AG04449 (cell line): ENCODE measurements around the gene YIF1A.

Experiments
- CTCF ChIA-PET: fragments of 350-600 bp; formaldehyde crosslinking; extraction: SDS; loops from one replicate; lab custom pipeline; 2021; ENCODE audit warnings: antibody characterized with exemption; lab: Yijun Ruan, JAX
- POLR2A ChIA-PET: fragments of 400-600, 350-600 bp; formaldehyde crosslinking; extraction: SDS; loops from one replicate; lab custom pipeline; 2020; ENCODE audit warnings: antibody characterized with exemption, inconsistent platforms; lab: Yijun Ruan, JAX
- DNase-seq: peaks from one replicate; pipeline ENCODE4 v3.0.0-alpha.2; 2010; ENCODE audit warnings: low read depth, low spot score
- H3K4me3 ChIP-seq: 2 replicates; pipeline ENCODE4 v1.5.1; 2011; ENCODE audit warnings: low read depth, mild to moderate bottlenecking, control low read depth, low read length
- TF ChIP-seq, protein P1 (sequence below): IDR thresholded peaks from one replicate; pipeline ENCODE4 v1.5.1; 2011; ENCODE audit warnings: mild to moderate bottlenecking, moderate library complexity, low read length, control low read depth, inconsistent platforms; ENCODE audit not compliant: insufficient read depth; ENCODE audit errors: missing control alignments

YIF1A gene

DNA sequence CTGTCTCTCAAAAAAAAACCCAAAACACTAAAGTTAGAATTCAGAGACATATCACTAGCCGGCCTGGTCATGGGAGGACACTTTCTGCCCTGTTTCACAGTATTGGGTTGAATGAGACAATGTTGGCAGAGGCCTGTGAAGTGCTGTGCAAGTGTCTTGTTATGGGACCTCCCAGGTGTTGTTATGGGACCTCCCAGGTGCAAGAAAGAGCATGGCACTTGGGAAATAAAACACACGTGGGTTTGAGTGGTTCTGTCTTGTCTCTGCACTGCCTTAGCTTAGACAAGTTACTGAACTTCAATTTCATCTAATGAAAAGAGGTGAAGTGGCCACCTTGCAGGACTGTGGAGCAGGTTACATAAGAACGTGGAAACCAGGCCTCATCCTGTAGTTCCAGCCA, 49.4 kb downstream of the YIF1A start:
- ChIA-PET POLR2A (no interaction called here), CTCF (interaction anchor here (0.9 to 10.2 kb wide), 3 partner anchors 18 to 171 kb away, joined by 3 to 130 read pairs (median 4); no protein-coding TSS in a partner anchor)
- TF ChIP-seq, protein P1, sequence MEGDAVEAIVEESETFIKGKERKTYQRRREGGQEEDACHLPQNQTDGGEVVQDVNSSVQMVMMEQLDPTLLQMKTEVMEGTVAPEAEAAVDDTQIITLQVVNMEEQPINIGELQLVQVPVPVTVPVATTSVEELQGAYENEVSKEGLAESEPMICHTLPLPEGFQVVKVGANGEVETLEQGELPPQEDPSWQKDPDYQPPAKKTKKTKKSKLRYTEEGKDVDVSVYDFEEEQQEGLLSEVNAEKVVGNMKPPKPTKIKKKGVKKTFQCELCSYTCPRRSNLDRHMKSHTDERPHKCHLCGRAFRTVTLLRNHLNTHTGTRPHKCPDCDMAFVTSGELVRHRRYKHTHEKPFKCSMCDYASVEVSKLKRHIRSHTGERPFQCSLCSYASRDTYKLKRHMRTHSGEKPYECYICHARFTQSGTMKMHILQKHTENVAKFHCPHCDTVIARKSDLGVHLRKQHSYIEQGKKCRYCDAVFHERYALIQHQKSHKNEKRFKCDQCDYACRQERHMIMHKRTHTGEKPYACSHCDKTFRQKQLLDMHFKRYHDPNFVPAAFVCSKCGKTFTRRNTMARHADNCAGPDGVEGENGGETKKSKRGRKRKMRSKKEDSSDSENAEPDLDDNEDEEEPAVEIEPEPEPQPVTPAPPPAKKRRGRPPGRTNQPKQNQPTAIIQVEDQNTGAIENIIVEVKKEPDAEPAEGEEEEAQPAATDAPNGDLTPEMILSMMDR, result no peak
- no peak for DNase-seq
- H3K4me3 ChIP-seq, result no peak overlapping the region

DNA sequence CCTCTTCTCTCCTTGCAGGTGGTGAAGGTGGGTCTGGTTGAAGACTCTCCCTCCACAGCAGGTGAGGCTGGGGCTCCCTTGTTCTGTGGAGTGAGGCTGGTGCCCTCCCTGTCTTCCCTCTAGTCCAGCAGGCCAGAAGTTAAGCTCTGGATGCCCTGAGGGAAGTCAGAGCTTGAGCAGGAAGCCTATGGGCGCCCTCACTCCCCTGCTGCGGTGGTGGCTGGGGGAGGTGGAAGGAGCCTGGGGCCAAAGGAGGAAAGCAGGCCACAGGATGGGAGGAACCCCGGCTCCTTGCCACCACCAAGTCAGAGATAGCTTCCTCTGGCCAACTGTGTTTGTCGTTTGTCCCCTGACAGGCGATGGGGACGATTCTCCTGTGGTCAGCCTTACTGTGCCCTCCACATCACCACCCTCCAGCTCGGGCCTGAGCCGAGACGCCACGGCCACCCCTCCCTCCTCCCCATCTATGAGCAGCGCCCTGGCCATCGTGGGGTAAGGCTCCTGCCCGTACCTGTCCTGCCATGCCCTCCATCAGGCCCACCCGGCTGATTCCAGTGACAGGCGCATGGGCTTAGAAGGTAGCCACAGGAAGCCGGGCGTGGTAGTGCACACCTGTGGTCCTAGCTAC, 50.0 kb downstream of the YIF1A start:
- ChIA-PET POLR2A (interaction anchor here (0.6 kb wide), 1 partner anchor 112 kb away, joined by 3 read pairs; no protein-coding TSS in a partner anchor), CTCF (interaction anchor here (0.9 to 10.2 kb wide), 6 partner anchors 11 to 171 kb away, joined by 3 to 130 read pairs (median 4); no protein-coding TSS in a partner anchor)
- no peak for DNase-seq
- H3K4me3 ChIP-seq, result no peak overlapping the region
- TF ChIP-seq, protein P1, result no peak

DNA sequence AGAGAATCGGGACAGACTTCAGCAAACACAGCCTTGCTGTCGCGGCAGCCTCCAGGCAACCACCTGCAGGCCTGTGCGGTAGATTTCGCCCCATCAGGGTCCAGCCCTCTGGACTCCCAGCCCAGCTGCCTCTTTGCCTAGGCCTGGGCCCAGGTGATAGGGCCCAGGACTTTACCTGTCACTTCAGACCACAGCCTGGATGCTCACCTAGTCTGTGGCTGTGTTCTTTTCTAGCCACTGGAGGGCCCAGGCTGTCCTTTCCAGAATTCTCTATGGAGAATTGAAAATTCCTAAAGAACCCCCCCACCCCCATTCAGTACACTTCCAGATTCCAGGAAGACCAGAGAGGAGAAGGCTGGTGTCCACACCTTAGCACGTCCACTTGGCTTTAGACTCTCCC, 51.1 kb downstream of the YIF1A start:
- CTCF ChIA-PET, result interaction anchor here (1.0 to 10.2 kb wide), 6 partner anchors 10 to 170 kb away, joined by 3 to 130 read pairs (median 4); no protein-coding TSS in a partner anchor
- POLR2A ChIA-PET, result no interaction called here

DNA sequence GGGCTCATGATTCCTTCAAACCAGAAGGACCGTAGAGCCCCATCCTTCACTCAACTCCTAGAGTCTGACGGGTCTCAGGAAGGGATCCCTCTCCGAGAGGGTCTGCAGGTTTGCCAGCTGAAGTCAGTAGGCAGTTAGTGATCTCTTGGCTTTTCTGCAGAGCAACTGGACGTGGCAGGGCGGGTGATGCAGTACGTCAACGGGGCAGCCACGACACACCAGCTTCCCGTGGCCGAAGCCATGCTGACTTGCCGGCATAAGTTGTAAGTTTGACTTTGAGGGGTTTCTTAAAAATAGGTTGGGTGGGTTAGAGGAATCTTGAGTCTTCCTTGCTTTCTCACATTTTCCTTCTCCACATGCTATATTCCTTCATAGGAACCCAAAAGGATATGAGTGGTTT, 53.8 kb downstream of the YIF1A start:
- DNase-seq, result no peak
- TF ChIP-seq, protein P1, result no peak
- H3K4me3 ChIP-seq, result no peak overlapping the region
- CTCF ChIA-PET, result interaction anchor here (1.1 to 10.2 kb wide), 3 partner anchors 9 to 168 kb away, joined by 3 to 130 read pairs (median 3); no protein-coding TSS in a partner anchor
- POLR2A ChIA-PET, result no interaction called here

More for the DNA sequence above, 51.1 kb downstream of the YIF1A start:
- TF ChIP-seq, protein P1, result no peak
- DNase-seq, result no peak
- H3K4me3 ChIP-seq, result no peak overlapping the region
